ENCODE measurements around the gene TCEANC.

The TCEANC gene

GRCh38 chrX:13692771-13693231 is 39.9 kb downstream of the TCEANC start:
- DNase-seq (ENCODE audit: low spot score), result no peak

DNA sequence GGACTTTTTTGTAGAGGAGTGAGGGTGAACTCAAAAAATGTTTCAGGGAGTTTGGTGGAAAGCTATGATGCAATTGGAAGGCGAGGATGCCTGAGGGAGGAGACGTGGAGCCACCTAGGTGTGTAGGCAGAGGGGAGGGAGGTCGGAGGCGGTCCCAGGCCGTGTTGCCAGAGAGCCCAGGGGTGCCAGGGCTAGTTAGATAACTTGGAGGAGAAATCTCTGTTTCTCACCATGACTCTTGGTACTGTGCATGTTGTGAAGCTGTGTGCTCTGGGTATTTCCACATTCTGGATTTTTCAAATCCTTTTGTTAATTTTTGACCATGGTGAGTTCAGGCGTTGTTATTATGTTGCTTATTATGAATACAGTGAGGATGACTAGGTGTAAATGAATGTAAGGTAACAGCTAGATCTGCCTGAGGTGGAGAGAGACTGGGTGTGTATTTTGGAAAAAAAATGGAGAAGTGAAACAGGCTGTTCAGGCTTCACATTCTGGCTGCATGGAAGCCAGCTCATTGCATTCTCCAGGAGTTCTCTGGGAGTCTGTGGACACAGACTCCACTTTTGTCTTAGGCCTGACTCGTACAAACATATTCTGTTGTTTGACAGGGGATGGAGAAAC is 40.5 kb downstream of the TCEANC start:
- DNase-seq (ENCODE audit: low spot score), result no peak

DNA sequence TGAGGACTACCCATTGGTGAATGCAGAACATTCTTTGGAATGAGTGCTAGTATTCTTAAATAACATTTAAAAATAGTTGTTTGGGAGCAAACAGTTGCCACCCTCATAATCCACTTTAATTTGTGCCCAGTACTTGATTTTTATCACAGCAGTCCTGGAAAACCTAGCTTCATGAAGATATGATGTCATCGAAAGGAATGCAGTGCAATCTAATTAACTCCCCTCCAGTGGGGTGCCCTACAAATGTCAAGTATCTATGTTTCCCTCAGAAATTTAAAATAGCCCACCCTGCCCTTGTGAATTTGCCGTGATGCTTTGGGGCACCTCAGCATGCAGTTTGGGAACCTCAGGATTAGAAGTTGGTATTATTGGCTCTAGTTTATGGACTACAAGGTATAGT is 41.4 kb downstream of the TCEANC start:
- no peak for DNase-seq (ENCODE audit: low spot score)

DNA sequence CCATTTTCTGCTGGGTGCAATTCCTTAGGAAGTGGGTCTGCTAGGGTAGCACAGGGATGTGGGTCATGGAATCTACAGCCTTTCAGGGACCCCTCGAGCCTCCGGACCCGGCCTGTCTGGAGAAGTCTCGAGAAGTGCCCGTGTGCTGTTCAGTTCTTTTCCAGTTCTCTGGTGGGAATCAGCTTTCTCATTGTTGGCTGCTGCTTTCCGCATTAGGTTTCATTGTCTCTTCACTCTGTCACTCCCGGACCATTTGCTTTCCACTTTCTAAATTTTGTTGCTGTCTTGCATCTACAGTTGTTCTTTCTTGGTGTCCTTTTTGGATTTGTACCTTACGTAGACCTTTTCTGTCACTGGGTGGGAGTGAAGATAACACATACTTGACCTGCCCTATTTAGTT is 42.0 kb downstream of the TCEANC start:
- DNase-seq (ENCODE audit: low spot score), result no peak

- no peak for DNase-seq (ENCODE audit: low spot score)
Measured at GRCh38 chrX:13695601-13696115, 42.7 kb downstream of the TCEANC start.

DNA sequence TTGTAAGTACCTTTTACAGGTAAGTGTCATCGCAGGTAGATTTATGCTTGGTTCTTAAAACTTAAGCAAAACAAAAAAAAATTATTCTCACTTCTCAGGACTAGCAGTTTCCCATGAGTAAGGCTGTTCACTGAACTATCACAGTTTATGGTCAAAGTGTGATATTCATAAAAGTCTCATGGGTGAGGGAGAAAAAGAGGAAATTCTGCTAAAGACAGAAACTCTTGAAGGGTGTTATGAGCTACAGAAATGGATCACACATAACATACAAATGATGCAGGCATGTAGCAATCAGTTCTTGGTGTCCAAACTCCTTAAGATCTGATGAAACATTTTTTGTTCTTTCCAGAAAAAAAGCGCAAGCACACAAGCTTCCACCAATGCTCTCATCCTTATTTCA is 44.5 kb downstream of the TCEANC start:
- no peak for DNase-seq (ENCODE audit: low spot score)

GRCh38 chrX:13697976-13698375 is 45.0 kb downstream of the TCEANC start:
- no peak for DNase-seq (ENCODE audit: low spot score)

GRCh38 chrX:13698432-13698831 is 45.5 kb downstream of the TCEANC start:
- DNase-seq (ENCODE audit: low spot score), result no peak

DNA sequence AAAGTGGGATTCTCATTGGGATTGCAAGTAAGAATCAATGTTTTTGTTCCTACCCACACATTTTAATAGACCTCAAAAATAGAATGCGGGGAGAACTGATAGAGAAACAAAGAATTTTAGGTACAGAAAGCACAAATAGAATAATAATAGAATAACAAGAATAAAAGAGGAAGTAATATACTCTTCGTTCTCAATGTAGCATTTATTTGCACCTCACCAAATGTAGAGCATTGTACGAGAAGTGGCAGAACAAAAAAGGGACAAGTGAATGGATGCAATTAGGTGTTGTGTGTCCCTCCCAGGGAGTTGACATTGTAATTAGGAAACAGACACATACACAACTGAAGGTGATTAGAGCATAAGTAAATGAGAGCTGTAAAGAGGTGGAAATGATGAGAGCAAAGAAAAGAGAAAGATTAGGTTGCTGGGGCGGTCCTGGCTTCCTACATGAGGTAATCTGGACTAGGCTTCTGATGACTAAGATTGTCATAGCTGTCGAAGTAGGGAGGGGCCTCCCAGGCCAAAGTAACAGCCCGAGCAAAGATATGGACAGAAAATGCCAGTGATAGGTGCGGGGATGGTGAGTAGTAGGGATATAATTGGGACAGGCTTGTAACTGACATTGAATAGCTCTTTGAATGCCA is 46.4 kb downstream of the TCEANC start:
- no peak for DNase-seq (ENCODE audit: low spot score)

- DNase-seq (ENCODE audit: low spot score), result no peak
Measured at GRCh38 chrX:13700380-13700779, 47.4 kb downstream of the TCEANC start.

- no peak for DNase-seq (ENCODE audit: low spot score)
Measured at GRCh38 chrX:13702111-13702789, 49.3 kb downstream of the TCEANC start.

DNA sequence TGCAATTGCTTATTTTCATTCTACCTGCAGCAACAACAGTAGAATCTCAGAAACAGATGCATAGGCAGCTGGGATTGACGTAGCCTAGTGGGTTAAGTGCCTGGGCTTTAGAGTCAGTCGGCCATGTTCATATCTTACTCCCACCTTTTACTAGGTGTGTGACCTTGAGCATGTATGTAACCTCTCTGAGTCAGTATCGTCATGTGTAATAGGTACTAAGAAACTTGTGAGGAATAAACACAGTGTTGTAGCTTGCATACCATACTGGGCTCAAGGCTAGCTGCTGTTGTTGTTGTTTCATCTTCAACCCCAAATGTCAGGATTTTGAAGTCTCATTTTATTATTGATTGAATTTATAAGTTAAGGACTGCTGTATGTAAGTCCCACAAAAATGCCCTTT is 50.2 kb downstream of the TCEANC start:
- DNase-seq (ENCODE audit: low spot score), result no peak

DNA sequence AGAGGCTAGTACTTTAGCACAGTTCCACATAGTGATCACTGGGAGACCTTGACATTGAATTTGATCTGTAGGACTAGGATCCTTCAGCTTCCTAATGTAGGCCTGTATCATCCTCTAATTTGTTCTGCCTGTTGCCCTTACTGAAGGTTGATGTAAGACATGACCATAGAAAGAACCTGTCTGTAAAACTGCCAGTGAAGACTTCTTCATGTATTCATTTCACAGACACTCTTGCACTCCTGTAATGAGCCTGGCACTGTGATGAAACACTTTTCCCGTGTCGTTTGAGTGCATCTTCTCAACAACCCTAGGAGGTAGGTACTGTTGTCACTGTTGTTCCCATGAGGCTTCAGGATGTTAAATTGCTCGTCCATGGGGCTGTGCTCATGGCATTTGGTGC is 50.6 kb downstream of the TCEANC start:
- no peak for DNase-seq (ENCODE audit: low spot score)

- no peak for DNase-seq (ENCODE audit: low spot score)
Measured at GRCh38 chrX:13711141-13711540, 58.2 kb downstream of the TCEANC start.
